ENCODE data around the gene POC1B.
A peak's percentile ranks its signal among the peaks of the same experiment; 100 is the strongest.

Gene POC1B

GRCh38 chr12:89417246-89417977 lies 108.4 kb downstream of the POC1B start:
- peak; percentile 20 for DNase-seq

GRCh38 chr12:89416049-89416792 lies 109.6 kb downstream of the POC1B start:
- no peak for DNase-seq

GRCh38 chr12:89414851-89415250 lies 111.0 kb downstream of the POC1B start:
- DNase-seq, result peak; percentile 79

DNA sequence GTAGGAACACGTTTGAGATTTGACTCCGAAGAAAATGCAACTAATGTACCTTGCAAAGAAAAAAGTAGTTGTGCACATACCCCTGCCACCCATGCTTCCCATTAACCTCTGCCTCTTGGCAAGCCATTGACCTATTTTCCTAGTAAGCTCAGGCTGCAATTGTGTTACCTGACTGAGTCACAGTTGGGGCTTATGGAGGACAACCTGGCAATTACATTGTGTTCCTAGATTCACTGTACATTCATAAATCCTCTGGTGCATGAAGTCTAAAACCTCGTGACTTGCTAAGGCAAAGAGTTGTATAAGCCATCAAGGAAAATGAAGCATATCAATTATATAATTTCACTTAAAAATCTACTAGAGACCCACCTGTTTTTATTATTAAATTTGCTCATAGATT lies 111.5 kb downstream of the POC1B start:
- DNase-seq, result no peak

GRCh38 chr12:89413234-89413633 lies 112.6 kb downstream of the POC1B start:
- DNase-seq, result no peak

DNA sequence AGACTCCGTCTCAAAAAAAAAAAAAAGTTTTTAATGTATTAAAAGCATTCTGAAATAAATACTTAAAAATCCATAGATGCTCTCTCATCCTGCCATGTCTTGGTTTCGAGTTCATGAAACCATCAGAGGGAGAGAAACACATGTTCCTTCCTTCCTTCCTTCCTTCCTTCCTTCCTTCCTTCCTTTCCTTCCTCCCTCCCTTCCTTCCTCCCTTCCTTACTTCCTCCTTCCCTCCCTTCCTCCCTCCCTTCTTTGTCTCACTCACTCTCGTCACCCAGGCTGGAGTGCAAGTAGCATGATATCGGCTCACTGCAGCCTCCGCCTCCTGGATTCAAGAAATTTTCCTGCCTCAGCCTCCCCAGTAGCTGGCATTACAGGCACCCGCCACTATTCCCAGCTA lies 113.2 kb downstream of the POC1B start:
- DNase-seq, result no peak

- DNase-seq, result no peak
Observed at GRCh38 chr12:89411846-89412245, 114.0 kb downstream of the POC1B start.

DNA sequence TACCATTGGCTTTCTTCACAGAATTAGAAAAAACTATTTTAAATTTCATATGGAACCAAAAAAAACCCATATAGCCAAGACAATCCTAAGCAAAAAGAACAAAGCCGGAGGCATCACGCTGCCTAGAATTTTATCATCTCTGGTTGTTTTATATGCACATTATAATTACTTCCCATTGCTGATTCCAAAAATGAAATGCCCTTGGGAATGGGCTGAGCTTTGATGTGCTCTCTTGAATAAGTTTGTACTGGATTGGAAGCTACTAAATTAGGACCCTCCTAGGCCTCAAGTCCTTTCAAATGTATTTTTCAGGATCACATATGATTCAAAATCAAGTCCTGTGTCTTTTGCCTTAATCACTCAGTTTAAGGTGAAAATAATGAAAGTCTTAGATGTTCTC lies 114.6 kb downstream of the POC1B start:
- no peak for DNase-seq

- no peak for DNase-seq
Observed at GRCh38 chr12:89405626-89406345, 120.1 kb downstream of the POC1B start.

DNA sequence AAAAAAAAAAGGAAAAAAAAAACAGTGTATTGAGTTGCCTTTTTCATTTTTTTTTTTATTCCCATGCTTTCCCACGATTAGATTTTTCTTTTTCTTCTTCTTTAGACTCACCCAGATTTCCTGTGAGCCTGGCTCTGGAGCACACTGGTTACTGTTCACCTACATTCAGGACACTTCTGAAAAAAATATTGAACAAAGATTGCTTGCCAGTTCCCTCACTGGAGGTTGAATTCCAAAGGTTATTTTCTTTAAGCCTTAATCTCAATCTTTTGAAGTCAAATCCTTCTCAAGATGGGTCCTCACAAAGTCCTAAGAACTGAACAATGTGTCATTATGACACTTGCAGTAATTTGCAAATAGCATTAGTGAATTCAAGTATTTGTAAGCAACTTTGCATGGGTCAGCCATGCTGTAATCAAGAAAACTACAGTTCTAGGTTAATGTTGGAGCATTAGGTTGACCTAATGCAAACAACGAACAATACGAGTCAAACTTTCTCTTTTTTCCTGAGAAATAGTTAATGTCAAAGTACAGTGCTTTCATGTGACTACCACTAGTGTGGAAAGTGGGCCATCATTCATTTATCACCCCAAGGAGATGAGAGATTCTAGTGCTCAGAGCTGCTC lies 124.3 kb downstream of the POC1B start:
- DNase-seq, result no peak

DNA sequence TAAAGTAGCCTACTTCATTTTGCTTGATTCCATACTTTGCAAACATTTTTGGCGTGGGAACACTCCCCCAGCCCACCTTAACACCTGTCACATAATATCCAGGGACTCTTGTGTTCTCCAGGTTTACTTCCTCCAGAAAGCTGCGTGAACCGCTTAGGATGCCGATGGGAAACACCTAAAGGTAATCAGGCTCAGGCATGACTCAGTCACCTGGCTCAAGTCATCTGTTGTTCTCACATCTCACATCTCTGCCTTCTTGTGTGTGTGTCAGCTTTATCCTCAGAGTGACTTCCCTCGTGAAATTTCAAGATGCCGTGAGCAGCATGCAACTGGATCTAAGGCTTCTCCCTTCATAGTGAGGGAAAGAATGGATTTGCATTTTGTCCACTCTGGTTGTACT lies 125.4 kb downstream of the POC1B start:
- DNase-seq, result no peak

DNA sequence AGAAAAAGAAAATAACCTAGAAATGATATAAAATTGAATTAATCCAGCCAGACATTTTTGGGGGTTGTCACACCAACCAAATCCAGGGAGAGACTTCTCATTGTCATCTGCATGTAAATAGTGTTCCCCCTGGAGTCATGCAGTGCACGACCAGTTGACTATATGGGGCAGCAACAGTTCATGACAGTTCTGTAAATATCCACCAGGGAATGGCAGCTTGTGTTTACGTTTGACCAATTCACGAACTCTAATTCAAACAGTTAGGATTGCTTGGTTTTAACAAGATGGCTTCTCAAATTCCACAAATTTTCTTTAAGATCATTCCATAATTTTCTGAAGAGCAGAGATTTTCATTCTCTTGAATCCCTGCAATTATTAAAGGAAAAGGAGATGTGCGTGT lies 130.1 kb downstream of the POC1B start:
- no peak for DNase-seq

GRCh38 chr12:89393551-89394121 lies 132.2 kb downstream of the POC1B start:
- no peak for DNase-seq

- no peak for DNase-seq
Observed at GRCh38 chr12:89392391-89392790, 133.5 kb downstream of the POC1B start.

DNA sequence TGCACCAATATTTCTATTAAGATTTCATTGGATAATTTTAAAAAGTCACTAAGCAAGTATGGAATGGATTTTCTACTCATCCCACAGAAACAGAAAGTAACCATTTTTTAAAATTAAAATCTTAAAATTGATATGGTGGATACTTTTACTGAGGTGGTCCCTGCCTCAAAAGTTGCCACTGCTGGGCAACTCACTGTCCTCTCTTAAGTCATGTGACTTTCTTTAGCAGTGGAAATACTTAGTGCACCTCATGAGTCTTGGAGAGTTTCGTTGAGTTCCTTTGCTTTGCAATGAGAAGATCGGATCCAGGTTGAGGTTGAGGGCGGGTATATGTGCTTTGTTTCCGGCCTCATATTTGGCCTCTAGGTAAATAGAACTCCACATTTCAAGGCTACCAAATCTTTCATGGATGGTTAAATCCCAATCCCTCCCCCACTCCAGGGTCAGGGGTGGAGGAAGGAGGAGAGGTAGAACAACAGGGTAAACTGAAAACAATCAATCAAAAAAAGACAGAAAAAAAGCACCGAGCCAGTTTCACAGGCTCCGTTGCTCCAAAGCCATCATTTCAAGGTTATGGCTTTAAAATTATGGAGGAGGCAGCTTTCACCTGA lies 134.0 kb downstream of the POC1B start:
- no peak for DNase-seq

DNA sequence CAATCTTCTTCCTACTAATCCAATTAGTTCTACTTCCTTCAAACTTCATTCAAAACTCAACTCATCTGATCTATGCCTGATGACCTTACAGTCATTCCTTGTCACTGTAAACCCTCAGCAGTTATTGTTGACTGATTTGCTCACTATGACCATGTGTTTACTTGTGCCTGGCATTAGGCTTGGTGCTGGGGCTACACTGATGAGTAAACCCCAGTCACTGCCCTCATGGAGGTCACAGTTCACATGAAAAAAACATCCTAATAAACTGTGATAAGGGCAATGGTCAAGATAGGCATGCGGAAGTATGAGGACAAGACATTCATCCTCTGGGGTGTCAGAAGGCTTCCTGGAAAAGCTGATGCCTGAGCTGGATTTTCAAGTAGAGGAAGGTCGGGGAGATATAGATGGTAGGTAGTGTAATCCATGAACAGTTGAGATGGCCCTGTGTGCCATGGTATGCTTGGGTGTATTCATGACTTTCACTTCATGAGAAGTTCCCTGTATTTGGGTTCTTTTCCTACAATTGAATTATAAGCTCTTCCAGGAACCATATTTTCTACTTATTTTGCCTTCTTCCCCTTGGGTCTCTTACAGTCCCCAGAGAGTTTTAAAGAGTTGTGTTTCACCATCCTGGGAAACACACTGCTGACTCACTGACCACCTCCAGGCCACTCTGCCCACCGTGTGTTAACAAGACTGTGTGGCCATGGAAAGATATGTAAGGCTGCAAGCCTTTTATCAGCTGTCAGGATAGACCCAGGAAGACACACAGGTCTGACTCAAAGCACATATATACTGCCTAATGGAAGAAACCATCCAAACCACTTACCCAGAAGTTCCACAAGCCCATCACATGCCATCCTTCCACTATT lies 134.8 kb downstream of the POC1B start:
- peak; percentile 77 for DNase-seq

DNA sequence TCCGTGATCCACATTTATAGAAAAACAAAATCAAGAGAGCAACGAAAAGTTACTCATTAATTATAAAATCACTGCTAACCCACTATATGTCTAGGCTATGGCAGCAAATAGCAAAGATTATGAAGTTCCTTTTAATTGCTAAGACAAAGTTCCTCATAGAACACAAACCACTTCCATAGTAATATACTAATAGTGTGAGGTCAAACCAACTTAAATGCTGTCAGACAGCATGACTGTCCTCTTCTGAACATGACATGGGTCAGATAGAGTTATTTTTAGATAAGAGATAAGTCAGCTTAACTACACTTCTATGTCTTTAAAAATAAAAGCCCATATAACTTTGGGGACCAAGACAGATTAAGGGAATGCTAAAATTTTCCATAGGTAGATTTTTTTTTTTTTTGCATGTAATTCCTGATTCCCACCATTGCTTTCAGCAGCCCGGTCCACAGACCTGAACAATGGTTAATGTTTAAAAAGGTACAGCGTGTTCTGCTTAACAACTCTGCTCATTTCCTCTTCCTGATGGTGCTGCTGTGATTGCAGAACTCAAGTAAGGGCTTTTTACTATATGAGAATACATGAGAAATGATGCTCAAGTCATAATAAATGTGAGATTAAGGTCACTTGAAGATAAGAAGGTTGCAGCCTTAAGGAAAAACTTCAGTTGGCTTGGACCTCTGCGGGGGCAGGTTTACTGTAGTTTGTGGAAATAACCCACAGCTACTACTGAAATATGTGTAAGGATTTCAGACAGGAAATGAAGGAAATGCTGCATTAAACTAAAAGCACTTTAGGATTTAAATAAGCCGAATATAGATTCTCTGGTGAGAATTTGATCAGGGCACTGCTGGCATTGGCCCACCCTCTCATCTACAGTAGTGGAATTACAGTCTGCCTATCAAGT lies 135.8 kb downstream of the POC1B start:
- no peak for DNase-seq

GRCh38 chr12:89386138-89386537 lies 139.7 kb downstream of the POC1B start:
- DNase-seq, result no peak

- DNase-seq, result no peak
Observed at GRCh38 chr12:89384807-89385206, 141.0 kb downstream of the POC1B start.

GRCh38 chr12:89384050-89384758 lies 141.6 kb downstream of the POC1B start:
- peak; percentile 89 for DNase-seq

Data from fibroblast of upper back skin (primary cell).